Tibial nerve (tissue), 3 donors: ENCODE measurements around the gene AMZ2.

ENCODE experiments used
- CTCF ChIP-seq, 5 experiments: fragments of 200-600 bp in 3 of 5; fragments of 450-650 bp in 2 of 5; sonication (generic) in 3 of 5; IDR thresholded peaks; one replicate each; pipeline ENCODE4 v1.5.1; 2016 to 2019; ENCODE audit warnings: antibody characterized with exemption in 5 of 5, mild to moderate bottlenecking in 3 of 5, moderate library complexity in 2 of 5
- POLR2A ChIP-seq, 2 donors: fragments of 450-650 bp; IDR thresholded peaks; one replicate each; pipeline ENCODE4 v1.6.1; 2017; ENCODE audit warnings: antibody characterized with exemption in 2 of 2, mild to moderate bottlenecking in 2 of 2, moderate library complexity in 2 of 2

GRCh38 chr17:68198931-68199836, 48.7 kb upstream of the AMZ2 start:
- TF ChIP-seq POLR2A (IDR thresholded peaks at IDR 0.05) (no peak), CTCF (IDR thresholded peaks at IDR 0.05) (no peak)
